ENCODE measurements around the gene CTU2. TPM values are rescaled to one million over a fixed set of nuclear protein-coding genes. Genes with fewer than 3 reads are reported as not detected.
A peak's percentile ranks its signal among the peaks of the same experiment; 100 is the strongest.

The CTU2 gene
- total RNA-seq, 1 donor from 2014 or later: 20.8 TPM

DNA sequence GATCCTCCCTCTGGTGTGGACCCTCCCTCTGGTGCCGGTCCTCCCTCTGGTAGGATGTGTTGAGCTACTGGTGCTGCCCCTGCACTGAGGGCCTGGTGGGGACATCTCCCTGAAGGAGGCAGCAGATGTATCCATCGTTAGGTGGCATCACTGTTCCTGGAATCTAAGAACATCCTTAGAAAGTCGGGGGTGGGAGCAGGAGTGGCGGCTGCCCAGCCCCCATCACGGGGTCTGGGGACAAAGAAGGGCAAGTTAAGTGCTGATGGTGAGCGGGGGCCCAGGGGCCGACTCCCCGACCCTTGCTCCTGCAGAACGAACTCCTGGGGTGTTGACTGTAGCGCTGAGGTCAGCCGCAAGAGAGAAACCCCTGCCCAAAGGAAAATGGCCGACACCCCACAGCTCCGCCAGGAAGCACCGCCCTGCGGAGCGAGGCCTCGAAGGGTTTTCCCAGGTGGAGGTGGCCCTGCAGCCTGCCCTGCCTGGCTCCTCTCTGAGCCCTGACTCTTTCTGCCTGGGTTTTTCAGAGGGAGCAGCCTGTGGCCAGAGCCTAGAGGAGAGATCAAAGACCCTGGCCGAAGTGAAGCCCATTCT is 5.5 kb downstream of the CTU2 start:
- TF ChIP-seq, protein P1, sequence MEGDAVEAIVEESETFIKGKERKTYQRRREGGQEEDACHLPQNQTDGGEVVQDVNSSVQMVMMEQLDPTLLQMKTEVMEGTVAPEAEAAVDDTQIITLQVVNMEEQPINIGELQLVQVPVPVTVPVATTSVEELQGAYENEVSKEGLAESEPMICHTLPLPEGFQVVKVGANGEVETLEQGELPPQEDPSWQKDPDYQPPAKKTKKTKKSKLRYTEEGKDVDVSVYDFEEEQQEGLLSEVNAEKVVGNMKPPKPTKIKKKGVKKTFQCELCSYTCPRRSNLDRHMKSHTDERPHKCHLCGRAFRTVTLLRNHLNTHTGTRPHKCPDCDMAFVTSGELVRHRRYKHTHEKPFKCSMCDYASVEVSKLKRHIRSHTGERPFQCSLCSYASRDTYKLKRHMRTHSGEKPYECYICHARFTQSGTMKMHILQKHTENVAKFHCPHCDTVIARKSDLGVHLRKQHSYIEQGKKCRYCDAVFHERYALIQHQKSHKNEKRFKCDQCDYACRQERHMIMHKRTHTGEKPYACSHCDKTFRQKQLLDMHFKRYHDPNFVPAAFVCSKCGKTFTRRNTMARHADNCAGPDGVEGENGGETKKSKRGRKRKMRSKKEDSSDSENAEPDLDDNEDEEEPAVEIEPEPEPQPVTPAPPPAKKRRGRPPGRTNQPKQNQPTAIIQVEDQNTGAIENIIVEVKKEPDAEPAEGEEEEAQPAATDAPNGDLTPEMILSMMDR (IDR thresholded peaks at IDR 0.05; ENCODE audit: unreplicated experiment): no peak
- H3K9me3 Mint-ChIP-seq (ENCODE audit: unreplicated experiment): no peaks in the 10 kb centered on the region
- H3K27me3 Mint-ChIP-seq (ENCODE audit: unreplicated experiment): peaks cover 11% of the 10 kb centered on the region
- no peak overlapping the region for H3K4me3 Mint-ChIP-seq (ENCODE audit: unreplicated experiment)
- no peak overlapping the region for H3K27ac Mint-ChIP-seq (ENCODE audit: unreplicated experiment)
- H3K4me1 Mint-ChIP-seq (ENCODE audit: unreplicated experiment): peaks cover 8% of the 10 kb centered on the region
- H3K36me3 Mint-ChIP-seq (ENCODE audit: low read depth, unreplicated experiment): peaks cover 13% of the 10 kb centered on the region
- DNase-seq (ENCODE audit: low spot score): no peak

DNA sequence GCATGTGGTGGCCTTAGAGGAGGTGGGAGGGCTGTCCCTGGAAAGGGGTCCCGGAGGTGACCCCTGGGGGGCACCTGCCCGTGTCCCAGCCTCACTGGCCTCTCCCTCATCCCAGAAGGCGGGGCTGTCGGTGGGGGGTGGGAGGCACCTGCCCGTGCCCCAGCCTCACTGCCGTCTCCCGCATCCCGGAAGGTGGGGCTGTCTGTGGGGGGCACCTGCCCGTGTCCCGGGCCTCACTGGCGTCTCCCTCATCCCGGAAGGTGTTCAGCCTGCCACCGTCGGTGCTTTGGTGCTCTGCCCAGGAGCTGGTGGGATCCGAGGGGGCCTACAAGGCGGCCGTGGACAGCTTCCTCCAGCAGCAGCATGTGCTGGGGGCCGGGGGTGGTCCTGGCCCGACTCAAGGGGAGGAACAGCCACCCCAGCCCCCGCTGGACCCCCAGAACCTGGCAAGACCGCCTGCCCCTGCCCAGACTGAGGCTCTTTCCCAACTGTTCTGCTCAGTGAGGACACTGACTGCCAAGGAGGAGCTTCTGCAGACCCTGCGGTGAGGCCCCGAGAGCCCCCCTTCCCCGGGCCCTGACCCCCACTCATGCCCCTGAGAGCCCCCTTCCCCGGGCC is 6.2 kb downstream of the CTU2 start:
- H3K9me3 Mint-ChIP-seq (ENCODE audit: unreplicated experiment): no peaks in the 10 kb centered on the region
- H3K27ac Mint-ChIP-seq (ENCODE audit: unreplicated experiment): no peak overlapping the region
- TF ChIP-seq, protein P1 (IDR thresholded peaks at IDR 0.05; ENCODE audit: unreplicated experiment): no peak
- no peak overlapping the region for H3K4me3 Mint-ChIP-seq (ENCODE audit: unreplicated experiment)
- H3K27me3 Mint-ChIP-seq (ENCODE audit: unreplicated experiment): peaks cover 7% of the 10 kb centered on the region
- H3K4me1 Mint-ChIP-seq (ENCODE audit: unreplicated experiment): peaks cover 1% of the 10 kb centered on the region
- peaks cover 13% of the 10 kb centered on the region for H3K36me3 Mint-ChIP-seq (ENCODE audit: low read depth, unreplicated experiment)
- DNase-seq (ENCODE audit: low spot score): peak; percentile 29

DNA sequence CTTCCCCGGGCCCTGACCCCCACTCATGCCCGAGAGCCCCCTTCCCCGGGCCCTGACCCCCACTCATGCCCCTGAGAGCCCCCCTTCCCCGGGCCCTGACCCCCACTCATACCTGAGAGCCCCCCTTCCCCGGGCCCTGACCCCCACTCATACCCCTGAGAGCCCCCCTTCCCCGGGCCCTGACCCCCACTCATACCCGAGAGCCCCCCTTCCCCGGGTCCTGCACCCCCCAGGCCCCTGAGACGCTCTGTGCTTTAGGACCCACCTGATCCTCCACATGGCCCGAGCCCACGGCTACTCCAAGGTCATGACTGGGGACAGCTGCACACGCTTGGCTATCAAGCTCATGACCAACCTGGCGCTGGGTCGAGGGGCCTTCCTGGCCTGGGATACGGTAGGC is 6.8 kb downstream of the CTU2 start:
- Mint-ChIP-seq H3K4me3 (ENCODE audit: unreplicated experiment) (no peak overlapping the region), H3K9me3 (ENCODE audit: unreplicated experiment) (no peaks in the 10 kb centered on the region), H3K27me3 (ENCODE audit: unreplicated experiment) (peaks cover 7% of the 10 kb centered on the region), H3K27ac (ENCODE audit: unreplicated experiment) (no peak overlapping the region), H3K4me1 (ENCODE audit: unreplicated experiment) (no peaks in the 10 kb centered on the region), H3K36me3 (ENCODE audit: low read depth, unreplicated experiment) (peaks cover 12% of the 10 kb centered on the region)
- TF ChIP-seq, protein P1 (IDR thresholded peaks at IDR 0.05; ENCODE audit: unreplicated experiment): no peak
- DNase-seq (ENCODE audit: low spot score): no peak

DNA sequence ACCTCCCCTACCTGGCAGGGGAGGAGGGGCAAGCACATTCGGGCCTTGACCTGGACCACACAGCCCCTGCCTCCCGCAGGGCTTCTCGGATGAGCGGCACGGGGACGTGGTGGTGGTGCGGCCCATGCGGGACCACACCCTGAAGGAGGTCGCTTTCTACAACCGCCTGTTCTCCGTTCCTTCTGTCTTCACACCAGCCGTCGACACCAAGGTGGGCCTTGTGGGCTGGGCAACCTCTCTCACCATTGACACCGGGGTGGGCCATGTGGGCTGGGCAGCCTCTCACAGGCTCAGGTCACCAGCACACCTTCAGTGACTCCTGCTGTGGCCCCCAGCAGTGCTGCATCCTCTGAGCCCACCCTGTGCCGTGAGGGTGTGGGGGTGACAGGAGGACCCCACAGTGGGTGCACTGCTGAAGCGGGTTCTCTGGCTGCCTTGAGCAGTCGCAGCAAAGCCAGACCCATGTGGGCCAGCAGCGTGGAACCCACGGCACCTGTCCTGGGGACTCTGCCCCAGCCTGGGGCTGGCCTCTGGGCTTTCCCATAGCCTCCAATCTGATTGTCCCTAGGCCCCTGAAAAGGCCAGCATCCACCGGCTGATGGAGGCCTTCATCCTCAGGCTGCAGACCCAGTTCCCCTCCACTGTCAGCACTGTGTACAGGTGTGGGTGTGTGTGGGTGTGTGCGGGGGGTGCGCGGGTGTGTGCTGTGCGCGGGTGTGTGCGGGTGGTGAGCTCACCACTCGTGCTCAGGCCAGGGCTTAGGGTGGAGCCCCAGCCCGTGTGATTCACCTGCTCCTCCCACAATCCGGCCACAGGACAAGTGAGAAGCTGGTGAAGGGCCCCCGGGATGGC is 7.5 kb downstream of the CTU2 start:
- TF ChIP-seq, protein P1 (IDR thresholded peaks at IDR 0.05; ENCODE audit: unreplicated experiment): no peak
- DNase-seq (ENCODE audit: low spot score): no peak
- Mint-ChIP-seq H3K9me3 (ENCODE audit: unreplicated experiment) (no peaks in the 10 kb centered on the region), H3K27ac (ENCODE audit: unreplicated experiment) (no peak overlapping the region), H3K27me3 (ENCODE audit: unreplicated experiment) (peaks cover 9% of the 10 kb centered on the region), H3K4me1 (ENCODE audit: unreplicated experiment) (no peaks in the 10 kb centered on the region), H3K4me3 (ENCODE audit: unreplicated experiment) (no peak overlapping the region), H3K36me3 (ENCODE audit: low read depth, unreplicated experiment) (peaks cover 12% of the 10 kb centered on the region)

Measured in endothelial cell (in vitro differentiated cells).